OCI-LY1 (cell line): ENCODE data around the gene CFAP20DC.

Experiments used
- CTCF ChIP-seq: fragments of 200-600 bp; sonication (generic), shearing (Covaris generic); IDR thresholded peaks from 2 replicates; pipeline ENCODE4 v1.5.1; 2017; ENCODE audit warnings: mild to moderate bottlenecking, antibody characterized with exemption, low read length, moderate library complexity, mixed read lengths
- EZH2 ChIP-seq: fragments of 200-600 bp; sonication (generic), shearing (Covaris generic); IDR thresholded peaks from 2 replicates; pipeline ENCODE4 v1.8.0; 2017; ENCODE audit warnings: borderline replicate concordance, mixed run types, mild to moderate bottlenecking, antibody characterized with exemption, low read length, moderate library complexity, mixed read lengths

GRCh38 chr3:58963928-58964503, 85.8 kb downstream of the CFAP20DC start:
- no peak for TF ChIP-seq CTCF
- TF ChIP-seq EZH2, result no peak
